Ovary (tissue), 9 donors: ENCODE results near the gene TCIRG1. TPM values are rescaled to one million over a fixed set of nuclear protein-coding genes. Genes with fewer than 3 reads are reported as not detected.

Source experiments
- DNase-seq, 5 donors: peaks; one replicate each; pipeline ENCODE4 v3.0.0-alpha.2; 2019 to 2020
- H3K27ac ChIP-seq, 2 donors: fragments of 200-600 bp; one replicate each; pipeline versions ENCODE4 v1.5.1 to v1.8.0; 2019 to 2022
- H3K27me3 ChIP-seq: fragments of 200-600 bp; one replicate; pipeline ENCODE4 v1.8.0; 2022
- H3K36me3 ChIP-seq: fragments of 200-600 bp; sonication (generic); one replicate; pipeline ENCODE4 v1.5.1; 2019
- H3K4me1 ChIP-seq: one replicate; pipeline ENCODE4 v1.8.1; 2013; ENCODE audit warnings: mild to moderate bottlenecking, moderate library complexity; ENCODE audit not compliant: insufficient read depth
- H3K4me3 ChIP-seq: fragments of 200-600 bp; sonication (generic); one replicate; pipeline ENCODE4 v1.5.1; 2017
- H3K9me3 ChIP-seq, 2 donors: fragments of 200-600 bp in 1 of 2; sonication (generic) in 1 of 2; one replicate each; pipeline versions ENCODE4 v1.5.1 to v1.8.1; 2013 to 2019; ENCODE audit warnings: mild to moderate bottlenecking in 1 of 2, moderate library complexity in 1 of 2
- EP300 ChIP-seq: sonication (generic); formaldehyde crosslinking; IDR thresholded peaks from one replicate; pipeline ENCODE4 v1.6.1; 2017; ENCODE audit warnings: antibody characterized with exemption
- POLR2A ChIP-seq: fragments of 450-650 bp; IDR thresholded peaks from one replicate; pipeline ENCODE4 v1.6.1; 2017; ENCODE audit warnings: antibody characterized with exemption, mild to moderate bottlenecking, moderate library complexity
- WGBS, 3 donors: extraction: QIAGEN DNeasy Blood & Tissue Kit in 1 of 3; methylation state at CpG; one replicate each; pipeline versions ENCODE4 v1.1.5 to v1.1.7; 2013 to 2017; 5-methylcytosine and 5-hydroxymethylcytosine counted together
- intact Hi-C, 4 donors: fragments of 100-400 bp; cut with DNase I; formaldehyde crosslinking; loops; one replicate each; pipeline versions ENCODE4 v1.11.0 to v1.15.1; 2022 to 2023
- polyA plus RNA-seq, 2 donors: library from polyadenylated mRNA; stranded (reverse); fragments of 200-250 nt in 1 of 2; fragments of 350-450 nt in 1 of 2; fragmentation: Illumina TruSeq in 1 of 2; extraction: RNeasy Lipid Tissue Mini Kit (QIAGEN cat#74804) in 1 of 2; gene quantifications; one replicate each; pipeline ENCODE4 v1.2.3, GENCODE V29; 2013 to 2014
- total RNA-seq, 7 donors: library from RNA; depleted of rRNA in 2 of 7; stranded (reverse); fragments of >200 nt in 2 of 7; fragmentation: NEBNext Ultra II Directional in 3 of 7; extraction: Animal tissue kit (Norgen Biotek cat#: 25700) in 3 of 7; gene quantifications; one replicate each; pipeline versions ENCODE4 v1.1.0 to v1.2.4, GENCODE V29; 2016 to 2023
- TF ChIP-seq, protein P1 (sequence below), 3 donors: fragments of 450-650 bp in 2 of 3; fragments of 200-600 bp in 1 of 3; IDR thresholded peaks; one replicate each; pipeline versions ENCODE4 v1.5.1 to v1.8.0; 2016 to 2022; ENCODE audit warnings: antibody characterized with exemption in 3 of 3, mild to moderate bottlenecking in 1 of 3
- donor health status: DM: no; HTN: no; CAD: no; lungs with moderate emphysema.
- donor health status: DM: no; HTN: no; CAD: no.
- donor health status: Bipolar disorder and iron deficiency.
- donor health status: DM: yes; HTN: yes; CAD: no.
- donor health status: DM: no; HTN: no; CAD: no.
- donor health status: DM: yes; HTN: yes; CAD: no.

The TCIRG1 gene
- total and polyA plus RNA-seq, 9 donors, result 2.2 to 109 (median 77.4) TPM

DNA sequence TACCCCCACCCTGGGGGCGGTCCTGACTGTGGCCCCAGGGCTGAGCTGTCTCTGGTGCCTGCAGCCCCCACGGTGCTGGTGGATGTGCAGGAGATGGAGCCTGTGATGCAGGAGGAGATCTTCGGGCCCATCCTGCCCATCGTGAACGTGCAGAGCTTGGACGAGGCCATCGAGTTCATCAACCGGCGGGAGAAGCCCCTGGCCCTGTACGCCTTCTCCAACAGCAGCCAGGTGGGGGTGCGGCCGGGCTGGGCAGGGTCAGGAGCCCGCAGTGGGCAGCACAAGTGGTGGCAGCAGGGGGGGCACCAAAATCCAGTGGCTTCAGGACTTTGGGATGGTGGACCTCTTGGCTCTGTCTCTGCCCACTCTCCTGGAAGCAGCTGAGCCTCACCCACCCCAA, 16.3 kb upstream of the TCIRG1 start:
- no peak for DNase-seq
- no peak for TF ChIP-seq POLR2A
- no peak for TF ChIP-seq EP300
- TF ChIP-seq, protein P1, sequence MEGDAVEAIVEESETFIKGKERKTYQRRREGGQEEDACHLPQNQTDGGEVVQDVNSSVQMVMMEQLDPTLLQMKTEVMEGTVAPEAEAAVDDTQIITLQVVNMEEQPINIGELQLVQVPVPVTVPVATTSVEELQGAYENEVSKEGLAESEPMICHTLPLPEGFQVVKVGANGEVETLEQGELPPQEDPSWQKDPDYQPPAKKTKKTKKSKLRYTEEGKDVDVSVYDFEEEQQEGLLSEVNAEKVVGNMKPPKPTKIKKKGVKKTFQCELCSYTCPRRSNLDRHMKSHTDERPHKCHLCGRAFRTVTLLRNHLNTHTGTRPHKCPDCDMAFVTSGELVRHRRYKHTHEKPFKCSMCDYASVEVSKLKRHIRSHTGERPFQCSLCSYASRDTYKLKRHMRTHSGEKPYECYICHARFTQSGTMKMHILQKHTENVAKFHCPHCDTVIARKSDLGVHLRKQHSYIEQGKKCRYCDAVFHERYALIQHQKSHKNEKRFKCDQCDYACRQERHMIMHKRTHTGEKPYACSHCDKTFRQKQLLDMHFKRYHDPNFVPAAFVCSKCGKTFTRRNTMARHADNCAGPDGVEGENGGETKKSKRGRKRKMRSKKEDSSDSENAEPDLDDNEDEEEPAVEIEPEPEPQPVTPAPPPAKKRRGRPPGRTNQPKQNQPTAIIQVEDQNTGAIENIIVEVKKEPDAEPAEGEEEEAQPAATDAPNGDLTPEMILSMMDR (IDR thresholded peaks at IDR 0.05), result no peak
- H3K27me3 ChIP-seq, result no peaks in the 10 kb centered on the region
- H3K9me3 ChIP-seq, result peaks cover 0 to 5% of the 10 kb centered on the region in 2 donors
- no peaks in the 10 kb centered on the region for H3K4me1 ChIP-seq
- intact Hi-C loops, result loop anchor here in 1 of 4 donors (10.0 kb wide), 1 partner anchor 432 kb away; no protein-coding TSS in a partner anchor
- H3K4me3 ChIP-seq, result no peak overlapping the region
- WGBS, 3 donors, result 77 to 87% (median 83%) methylated on average over 13 of the region's 13 CpGs
- H3K27ac ChIP-seq, result no peak overlapping the region
- no peaks in the 10 kb centered on the region for H3K36me3 ChIP-seq

DNA sequence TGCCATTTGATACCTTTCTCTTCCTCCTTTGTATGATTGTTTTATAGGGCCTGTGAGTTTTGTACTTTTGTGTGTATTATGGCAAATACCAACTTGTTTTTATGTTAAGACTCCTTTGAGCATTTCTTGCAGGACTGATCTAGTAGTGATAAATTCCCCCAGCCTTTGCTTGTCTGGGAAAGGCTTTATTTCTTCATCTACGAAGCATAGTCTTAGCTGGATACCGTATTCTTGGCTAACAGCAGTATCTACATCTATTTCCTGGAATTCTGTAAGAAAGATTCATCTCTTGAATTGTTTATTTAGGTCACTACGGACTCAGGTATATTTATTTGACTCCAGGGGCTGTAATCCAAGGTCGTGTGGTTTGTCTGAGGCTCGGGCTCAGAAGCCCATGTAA, 14.3 kb upstream of the TCIRG1 start:
- no peak for DNase-seq
- TF ChIP-seq EP300 (no peak), POLR2A (no peak)
- TF ChIP-seq, protein P1 (IDR thresholded peaks at IDR 0.05), result no peak
- H3K4me3 ChIP-seq, result no peak overlapping the region
- H3K4me1 ChIP-seq, result peaks cover under 1% of the 10 kb centered on the region
- no peaks in the 10 kb centered on the region for H3K36me3 ChIP-seq
- H3K27me3 ChIP-seq, result no peaks in the 10 kb centered on the region
- H3K9me3 ChIP-seq, result peaks cover 0 to 5% of the 10 kb centered on the region in 2 donors
- 79 to 82% (median 81%) methylated on average over 5 of the region's 5 CpGs for WGBS, 3 donors
- intact Hi-C loops, result loop anchor here in 1 of 4 donors (10.0 kb wide), 1 partner anchor 430 kb away; no protein-coding TSS in a partner anchor
- H3K27ac ChIP-seq, result no peak overlapping the region

- Histone ChIP-seq H3K27ac (no peak overlapping the region), H3K4me3 (no peak overlapping the region), H3K4me1 (peaks cover 4% of the 10 kb centered on the region), H3K9me3 (peaks cover 0 to 5% of the 10 kb centered on the region in 2 donors), H3K27me3 (no peaks in the 10 kb centered on the region), H3K36me3 (no peaks in the 10 kb centered on the region)
- WGBS, 3 donors, result 75 to 92% (median 90%) methylated on average over 5 of the region's 5 CpGs
- no peak for DNase-seq
- TF ChIP-seq EP300, result no peak
- TF ChIP-seq, protein P1 (IDR thresholded peaks at IDR 0.05), result no peak
- no peak for TF ChIP-seq POLR2A
- intact Hi-C loops, result loop anchor here in 1 of 4 donors (10.0 kb wide), 1 partner anchor 430 kb away; no protein-coding TSS in a partner anchor
Measured at GRCh38 chr11:68025047-68025446, 13.8 kb upstream of the TCIRG1 start.

GRCh38 chr11:68026391-68027105, 12.3 kb upstream of the TCIRG1 start:
- TF ChIP-seq, protein P1 (IDR thresholded peaks at IDR 0.05), result no peak
- no peak for TF ChIP-seq POLR2A
- TF ChIP-seq EP300, result no peak
- H3K36me3 ChIP-seq, result no peaks in the 10 kb centered on the region
- H3K27me3 ChIP-seq, result no peaks in the 10 kb centered on the region
- H3K9me3 ChIP-seq, result peaks cover 0 to 5% of the 10 kb centered on the region in 2 donors
- H3K4me1 ChIP-seq, result peaks cover 6% of the 10 kb centered on the region
- H3K27ac ChIP-seq, result no peak overlapping the region
- WGBS, 3 donors, result 87 to 91% (median 90%) methylated on average over 17 to 18 of the region's 18 CpGs
- no peak overlapping the region for H3K4me3 ChIP-seq
- no peak for DNase-seq
- intact Hi-C loops, result loop anchor here in 1 of 4 donors (10.0 kb wide), 1 partner anchor 428 kb away; no protein-coding TSS in a partner anchor
